ENCODE results near the gene SLC9A5.

SLC9A5 gene

GRCh38 chr16:67296420-67296819 is 47.6 kb downstream of the SLC9A5 start:
- no peak for DNase-seq (ENCODE audit: extremely low read depth, low read depth)
- TF ChIP-seq CTCF (IDR thresholded peaks at IDR 0.05; ENCODE audit: low read depth, low read length), result no peak

GRCh38 chr16:67298277-67298676 is 49.5 kb downstream of the SLC9A5 start:
- no peak for TF ChIP-seq CTCF (IDR thresholded peaks at IDR 0.05; ENCODE audit: low read depth, low read length)
- DNase-seq (ENCODE audit: extremely low read depth, low read depth), result no peak

GRCh38 chr16:67299269-67299668 is 50.5 kb downstream of the SLC9A5 start:
- DNase-seq (ENCODE audit: extremely low read depth, low read depth), result no peak
- no peak for TF ChIP-seq CTCF (IDR thresholded peaks at IDR 0.05; ENCODE audit: low read depth, low read length)

- TF ChIP-seq CTCF (IDR thresholded peaks at IDR 0.05; ENCODE audit: low read depth, low read length), result no peak
- no peak for DNase-seq (ENCODE audit: extremely low read depth, low read depth)
Measured at GRCh38 chr16:67301080-67301782, 52.5 kb downstream of the SLC9A5 start.

GRCh38 chr16:67302076-67302475 is 53.3 kb downstream of the SLC9A5 start:
- no peak for DNase-seq (ENCODE audit: extremely low read depth, low read depth)
- no peak for TF ChIP-seq CTCF (IDR thresholded peaks at IDR 0.05; ENCODE audit: low read depth, low read length)

GRCh38 chr16:67302970-67303369 is 54.2 kb downstream of the SLC9A5 start:
- no peak for DNase-seq (ENCODE audit: extremely low read depth, low read depth)
- TF ChIP-seq CTCF (IDR thresholded peaks at IDR 0.05; ENCODE audit: low read depth, low read length), result no peak

GRCh38 chr16:67304020-67304419 is 55.2 kb downstream of the SLC9A5 start:
- DNase-seq (ENCODE audit: extremely low read depth, low read depth), result no peak

More at GRCh38 chr16:67304020-67304419, 55.2 kb downstream of the SLC9A5 start:
- TF ChIP-seq CTCF (IDR thresholded peaks at IDR 0.05; ENCODE audit: low read depth, low read length), result no peak
